ENCODE results near the gene EVA1B. TPM values are rescaled to one million over a fixed set of nuclear protein-coding genes. Genes with fewer than 3 reads are reported as not detected.
A peak's percentile ranks its signal among the peaks of the same experiment; 100 is the strongest.

EVA1B gene
- total RNA-seq, 4 donors from 2014 or later, result 4.4 to 24.8 (median 10.4) TPM

DNA sequence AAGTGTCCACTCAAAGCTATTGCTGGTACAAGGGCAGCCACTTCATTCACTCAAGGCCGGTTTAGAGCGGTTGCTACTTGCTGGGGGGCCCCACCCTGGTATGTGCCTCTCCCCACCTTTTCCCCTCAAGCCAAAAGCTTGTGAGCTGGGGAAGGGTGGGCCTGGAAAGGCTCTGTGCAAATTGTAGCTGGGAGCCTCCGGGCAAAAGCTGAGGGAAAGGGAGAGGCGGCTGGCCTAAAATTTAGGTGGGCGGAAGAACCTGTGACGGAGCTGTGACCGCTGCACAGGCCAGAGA is 17.6 kb downstream of the EVA1B start:
- DNase-seq, result peak; percentile 22
- Histone ChIP-seq H3K4me3 (peak overlapping the region in 3 of 4 donors; percentile 70 to 84 (median 82)), H3K27me3 (no peaks in the 10 kb centered on the region), H3K36me3 (peaks cover 0 to 25% (median 15%) of the 10 kb centered on the region in 4 donors), H3K9me3 (no peaks in the 10 kb centered on the region), H3K4me1 (peaks cover 11 to 20% (median 18%) of the 10 kb centered on the region in 4 donors), H3K27ac (peak overlapping the region; percentile 85 to 96 (median 92))
- WGBS, 2 donors (ENCODE audit: low coverage in 1 of 2), result 71% methylated on average over 7 of the region's 7 CpGs; no CpG with 5 or more reads in 1 of the 2 donors
- in situ Hi-C loops (cut with MboI; ENCODE audit: low pct_ligation_motif_present in 1 of 4, low pct_unique_long_range_greater_than_20kb in 1 of 4, low sequenced_read_pairs in 3 of 4) (no loop called here), intact Hi-C loops (cut with DNase I; ENCODE audit: low total_unique reads) (loop anchor here (1.0 to 5.0 kb wide), 2 partner anchors 43 to 789 kb away; no protein-coding TSS in a partner anchor)
- TF ChIP-seq, protein P1, sequence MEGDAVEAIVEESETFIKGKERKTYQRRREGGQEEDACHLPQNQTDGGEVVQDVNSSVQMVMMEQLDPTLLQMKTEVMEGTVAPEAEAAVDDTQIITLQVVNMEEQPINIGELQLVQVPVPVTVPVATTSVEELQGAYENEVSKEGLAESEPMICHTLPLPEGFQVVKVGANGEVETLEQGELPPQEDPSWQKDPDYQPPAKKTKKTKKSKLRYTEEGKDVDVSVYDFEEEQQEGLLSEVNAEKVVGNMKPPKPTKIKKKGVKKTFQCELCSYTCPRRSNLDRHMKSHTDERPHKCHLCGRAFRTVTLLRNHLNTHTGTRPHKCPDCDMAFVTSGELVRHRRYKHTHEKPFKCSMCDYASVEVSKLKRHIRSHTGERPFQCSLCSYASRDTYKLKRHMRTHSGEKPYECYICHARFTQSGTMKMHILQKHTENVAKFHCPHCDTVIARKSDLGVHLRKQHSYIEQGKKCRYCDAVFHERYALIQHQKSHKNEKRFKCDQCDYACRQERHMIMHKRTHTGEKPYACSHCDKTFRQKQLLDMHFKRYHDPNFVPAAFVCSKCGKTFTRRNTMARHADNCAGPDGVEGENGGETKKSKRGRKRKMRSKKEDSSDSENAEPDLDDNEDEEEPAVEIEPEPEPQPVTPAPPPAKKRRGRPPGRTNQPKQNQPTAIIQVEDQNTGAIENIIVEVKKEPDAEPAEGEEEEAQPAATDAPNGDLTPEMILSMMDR (IDR thresholded peaks at IDR 0.05), result no peak
- TF ChIP-seq EP300 (IDR thresholded peaks at IDR 0.05; ENCODE audit: low read depth) (no peak), POLR2AphosphoS5 (IDR thresholded peaks at IDR 0.05) (no peak)

DNA sequence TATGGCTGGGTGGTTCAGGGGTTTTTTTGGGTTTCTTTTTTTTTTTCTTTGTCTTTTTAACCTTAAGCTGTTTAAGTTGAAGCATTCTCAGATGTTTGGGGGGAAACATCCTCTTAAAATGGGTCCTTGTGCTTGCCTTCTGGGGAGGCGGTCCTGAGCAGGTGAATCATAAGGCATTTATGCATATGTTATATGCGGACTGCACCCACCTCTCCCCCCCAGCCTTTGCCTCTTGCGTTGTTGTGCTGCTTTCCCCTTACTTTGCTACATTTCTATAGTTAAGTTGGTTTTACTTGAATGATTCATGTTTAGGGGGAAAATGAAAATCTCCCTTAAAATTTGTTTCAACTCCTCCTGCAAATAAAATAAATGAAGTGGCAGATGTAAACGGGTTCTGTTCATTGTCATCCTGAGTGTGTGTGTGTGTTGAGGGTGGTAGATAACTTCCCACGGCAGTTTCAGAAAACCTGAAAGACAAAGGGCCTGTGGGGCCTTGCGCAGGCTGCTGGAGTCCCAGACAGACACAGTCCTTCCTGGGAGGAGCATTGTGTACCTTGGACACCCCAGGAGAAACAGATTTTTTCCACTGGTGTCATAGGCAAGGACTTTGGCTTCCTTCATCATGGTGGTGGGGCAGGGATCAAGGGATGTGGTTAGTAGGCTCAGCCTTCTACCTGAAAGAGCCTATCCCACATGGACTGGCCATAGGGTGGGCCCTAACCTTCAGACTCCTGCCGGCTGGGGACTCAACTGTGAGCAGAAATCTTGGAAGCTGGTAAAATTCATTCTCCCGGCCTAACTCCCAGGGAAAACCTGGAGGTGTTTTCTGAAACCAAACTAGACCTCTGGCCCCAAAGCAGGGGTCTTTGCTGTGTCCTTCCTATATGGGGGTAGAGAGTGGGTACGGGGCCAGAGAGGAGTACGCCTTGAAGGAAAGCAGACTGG is 18.2 kb downstream of the EVA1B start:
- TF ChIP-seq POLR2A (IDR thresholded peaks at IDR 0.05) (no peak), POLR2AphosphoS5 (IDR thresholded peaks at IDR 0.05) (peak in 2 of 3 donors; percentile 8 to 39), EP300 (IDR thresholded peaks at IDR 0.05; ENCODE audit: low read depth) (no peak)
- TF ChIP-seq, protein P1 (IDR thresholded peaks at IDR 0.05), result no peak
- H3K36me3 ChIP-seq, result peaks cover 0 to 28% (median 16%) of the 10 kb centered on the region in 4 donors
- peaks cover 11 to 26% (median 20%) of the 10 kb centered on the region in 4 donors for H3K4me1 ChIP-seq
- in situ Hi-C loops (cut with MboI; ENCODE audit: low pct_ligation_motif_present in 1 of 4, low pct_unique_long_range_greater_than_20kb in 1 of 4, low sequenced_read_pairs in 3 of 4) (no loop called here), intact Hi-C loops (cut with DNase I; ENCODE audit: low total_unique reads) (loop anchor here (1.0 to 5.0 kb wide), 2 partner anchors 42 to 788 kb away; no protein-coding TSS in a partner anchor)
- peak overlapping the region; percentile 85 to 96 (median 92) for H3K27ac ChIP-seq
- no peak overlapping the region for H3K4me3 ChIP-seq
- DNase-seq, result peak; percentile 40
- 66 to 77% methylated on average over 5 to 10 of the region's 10 CpGs for whole genome bisulfite sequencing, 2 donors (ENCODE audit: low coverage in 1 of 2)
- no peaks in the 10 kb centered on the region for H3K9me3 ChIP-seq
- no peaks in the 10 kb centered on the region for H3K27me3 ChIP-seq

DNA sequence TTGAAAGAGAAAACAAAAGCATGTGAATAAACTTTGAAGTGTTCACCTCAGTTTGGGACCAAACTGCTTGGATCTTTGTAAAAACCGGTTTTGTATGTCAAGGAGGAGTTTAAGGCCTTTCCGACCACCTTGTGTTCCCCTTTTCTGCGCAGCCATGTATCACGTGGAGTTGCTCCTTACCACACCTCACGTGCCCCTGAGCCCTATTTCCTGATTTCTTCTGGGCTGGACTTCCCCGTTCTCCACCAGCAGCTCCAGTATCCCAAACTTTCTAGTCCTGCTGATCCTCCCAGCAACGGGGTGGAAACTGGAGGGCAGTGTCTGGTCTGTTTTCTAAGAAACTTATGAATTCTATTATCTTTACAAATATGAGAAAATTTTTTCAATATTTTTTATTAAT is 18.9 kb downstream of the EVA1B start:
- Histone ChIP-seq H3K27me3 (no peaks in the 10 kb centered on the region), H3K27ac (peak overlapping the region in 1 of 4 donors; percentile 91), H3K4me1 (peaks cover 11 to 31% (median 26%) of the 10 kb centered on the region in 4 donors), H3K9me3 (no peaks in the 10 kb centered on the region), H3K36me3 (peaks cover 0 to 28% (median 16%) of the 10 kb centered on the region in 4 donors), H3K4me3 (no peak overlapping the region)
- intact Hi-C loops (cut with DNase I; ENCODE audit: low total_unique reads) (no loop called here), in situ Hi-C loops (cut with MboI; ENCODE audit: low pct_ligation_motif_present in 1 of 4, low pct_unique_long_range_greater_than_20kb in 1 of 4, low sequenced_read_pairs in 3 of 4) (no loop called here)
- no peak for DNase-seq
- TF ChIP-seq, protein P1 (IDR thresholded peaks at IDR 0.05), result no peak
- TF ChIP-seq EP300 (IDR thresholded peaks at IDR 0.05; ENCODE audit: low read depth) (no peak), POLR2A (IDR thresholded peaks at IDR 0.05) (no peak), POLR2AphosphoS5 (IDR thresholded peaks at IDR 0.05) (no peak)
- 63 to 69% methylated on average over 7 of the region's 7 CpGs for WGBS, 2 donors (ENCODE audit: low coverage in 1 of 2)

DNA sequence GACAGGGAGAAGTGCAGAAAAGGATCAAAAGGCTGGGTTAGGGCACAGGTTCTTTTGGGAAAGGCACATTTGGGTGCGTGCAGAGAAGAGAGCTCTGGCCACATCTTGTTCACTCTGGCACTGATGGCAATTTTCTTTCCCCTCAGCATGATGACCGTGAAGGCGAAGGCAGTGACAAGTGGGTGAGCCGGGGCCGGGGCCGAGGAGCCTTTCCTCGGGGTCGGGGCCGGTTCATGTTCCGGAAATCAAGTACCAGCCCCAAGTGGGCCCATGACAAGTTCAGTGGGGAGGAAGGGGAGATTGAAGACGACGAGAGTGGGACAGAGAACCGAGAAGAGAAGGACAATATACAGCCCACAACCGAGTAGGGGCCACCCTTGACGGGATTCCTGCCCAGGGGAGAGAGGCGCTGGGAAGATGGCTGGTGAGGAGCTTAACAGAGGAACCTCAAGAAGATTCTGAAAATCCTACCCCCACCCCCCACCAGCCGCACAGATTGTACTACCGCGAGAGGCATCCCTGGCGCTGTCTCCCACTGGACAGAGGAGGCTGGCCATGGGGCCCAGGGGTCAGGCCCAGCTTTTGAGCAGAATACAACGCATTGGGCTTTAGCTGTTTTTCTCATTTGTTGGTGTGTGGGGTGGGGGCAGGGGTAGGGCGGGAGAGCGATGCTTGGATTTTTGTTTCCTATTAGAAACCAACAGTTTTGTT is 19.6 kb downstream of the EVA1B start:
- no peak for DNase-seq
- Histone ChIP-seq H3K27me3 (no peaks in the 10 kb centered on the region), H3K4me3 (no peak overlapping the region), H3K4me1 (peaks cover 11 to 33% (median 28%) of the 10 kb centered on the region in 4 donors), H3K9me3 (no peaks in the 10 kb centered on the region), H3K27ac (no peak overlapping the region), H3K36me3 (peaks cover 0 to 33% (median 16%) of the 10 kb centered on the region in 4 donors)
- no peak for TF ChIP-seq POLR2A (IDR thresholded peaks at IDR 0.05)
- TF ChIP-seq EP300 (IDR thresholded peaks at IDR 0.05; ENCODE audit: low read depth), result no peak
- no peak for TF ChIP-seq POLR2AphosphoS5 (IDR thresholded peaks at IDR 0.05)
- TF ChIP-seq, protein P1 (IDR thresholded peaks at IDR 0.05), result no peak
- in situ Hi-C loops (cut with MboI; ENCODE audit: low pct_ligation_motif_present in 1 of 4, low pct_unique_long_range_greater_than_20kb in 1 of 4, low sequenced_read_pairs in 3 of 4), result no loop called here
- WGBS, 2 donors (ENCODE audit: low coverage in 1 of 2), result 92 to 93% methylated on average over 10 to 23 of the region's 23 CpGs
- intact Hi-C loops (cut with DNase I; ENCODE audit: low total_unique reads), result no loop called here

All from transverse colon (tissue), 4 donors.